PC-3 (cell line): ENCODE measurements around the gene FASLG.

Experiments
- CTCF ChIP-seq: fragments of 300-600 bp; sonication (generic); conservative IDR thresholded peaks from 2 replicates; pipeline ENCODE4 v1.5.1; 2017; ENCODE audit warnings: antibody characterized with exemption, low read depth, mild to moderate bottlenecking, low read length
- EZH2 ChIP-seq: fragments of 300-600 bp; sonication (generic); IDR thresholded peaks from one replicate; pipeline ENCODE4 v1.6.1; 2017; ENCODE audit warnings: antibody characterized with exemption, mild to moderate bottlenecking, low read length; ENCODE audit not compliant: unreplicated experiment

DNA sequence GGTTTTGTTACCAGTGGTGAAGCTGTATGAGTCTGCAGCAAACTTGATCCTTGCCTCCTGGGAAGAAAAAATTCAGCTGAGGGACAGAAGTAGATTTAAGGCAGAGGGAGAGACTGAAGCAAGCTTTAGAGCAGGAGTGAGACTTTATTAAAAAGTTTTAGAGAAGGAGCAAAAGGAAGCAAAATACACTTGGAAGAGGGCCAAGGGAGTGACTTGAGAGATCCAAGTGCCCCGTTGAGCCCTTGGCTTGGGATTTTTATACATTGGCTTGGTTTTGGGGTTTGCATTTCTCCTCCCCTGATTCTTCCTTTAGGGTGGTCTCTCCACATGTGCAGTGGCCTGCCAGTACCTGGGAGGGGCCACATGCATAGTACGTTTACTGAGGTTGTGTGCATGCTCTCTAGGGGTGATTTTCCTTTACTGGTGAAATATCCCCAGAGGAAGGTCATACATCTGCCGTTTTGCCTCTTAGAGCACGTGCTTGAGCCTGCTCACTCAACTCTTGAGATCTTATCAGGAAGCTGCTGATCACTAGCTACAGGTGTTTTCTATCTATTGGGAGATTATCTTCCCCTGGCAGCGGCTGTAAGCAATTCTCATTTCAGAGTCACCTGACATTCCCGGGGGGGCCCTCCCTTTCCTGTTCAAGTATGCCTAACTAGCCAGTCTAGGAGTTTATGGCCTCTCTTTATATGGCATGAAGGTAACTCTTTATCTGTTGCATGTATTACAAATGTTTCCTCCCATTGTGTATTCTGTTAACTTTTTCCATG, 20.3 kb downstream of the FASLG start:
- TF ChIP-seq CTCF (no peak), EZH2 (no peak)
